NCI-H2196 (cell line): Measurements from ENCODE around the gene CELF4.
"Not testable (repeated sequence)": the region's sequence is repeated elsewhere in the genome, so short reads cannot be mapped to it uniquely, and the experiment has no call there.

ENCODE experiments used
- DNase-seq: peaks from one replicate; lab custom pipeline; 2025; ENCODE audit not compliant: unreplicated experiment; lab: John Stamatoyannopoulos, UW

The CELF4 gene

GRCh38 chr18:37368110-37368954, 197.3 kb downstream of the CELF4 start:
- DNase-seq = no peak

DNA sequence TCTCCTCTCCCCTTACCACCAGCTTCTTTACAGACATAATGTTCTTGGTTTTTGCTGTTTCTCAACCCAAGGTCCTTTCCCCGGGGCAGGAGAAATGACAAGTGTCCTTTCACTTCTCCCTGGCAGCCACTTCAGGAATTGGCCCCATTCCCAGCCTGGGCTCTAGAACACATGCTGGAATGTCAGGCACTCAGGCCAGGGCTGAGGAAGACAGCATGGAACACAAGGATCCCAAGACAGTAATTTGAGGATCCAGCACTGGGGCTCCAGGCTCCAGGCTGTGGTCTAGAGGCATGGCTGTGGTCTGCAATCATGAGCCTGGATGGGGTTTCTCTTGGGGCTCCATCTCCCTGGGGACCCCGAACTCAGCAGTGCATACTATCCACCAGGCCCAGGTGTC, 201.4 kb downstream of the CELF4 start:
- DNase-seq = peak; percentile 12

DNA sequence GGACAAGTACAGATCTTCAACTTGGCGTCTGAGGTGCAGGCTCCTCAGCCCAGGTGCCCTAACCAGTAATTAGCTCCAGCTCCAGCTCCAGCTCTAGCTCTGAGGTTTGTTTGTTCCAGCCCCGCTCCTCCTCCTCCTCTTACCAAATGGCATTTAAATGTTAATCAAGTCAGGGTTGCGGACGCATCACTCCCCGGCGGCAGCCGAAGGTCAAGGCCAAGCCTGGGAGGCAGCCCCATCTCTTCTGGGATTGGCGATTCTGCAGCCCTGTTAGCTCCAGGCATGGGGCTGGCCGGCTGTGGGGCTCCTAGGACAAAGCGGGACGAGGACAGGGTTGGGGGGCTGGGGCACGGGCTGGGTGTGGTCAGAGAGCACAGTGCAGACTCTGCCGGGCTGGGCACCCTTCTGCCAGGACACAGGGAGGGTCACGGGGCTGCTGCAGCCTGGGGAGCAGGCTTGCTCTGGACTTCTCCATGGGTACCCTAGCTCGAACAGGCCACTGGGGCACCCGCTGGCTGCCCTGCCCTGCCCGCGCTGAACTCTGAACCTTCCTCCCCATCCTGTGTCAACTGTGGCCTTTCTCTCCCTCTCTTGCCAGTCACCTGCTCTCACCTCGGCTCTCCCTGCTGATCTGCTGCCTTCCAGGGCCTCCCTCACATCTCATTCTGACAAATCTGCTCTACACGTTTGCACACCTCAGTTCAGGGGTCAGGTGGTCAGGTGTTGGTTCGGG, 203.3 kb downstream of the CELF4 start:
- no peak for DNase-seq

GRCh38 chr18:37361335-37362157, 204.1 kb downstream of the CELF4 start:
- no peak for DNase-seq

- DNase-seq = not testable (repeated sequence)
These were observed 207.5 kb downstream of the CELF4 start for GRCh38 chr18:37358061-37358460.

- DNase-seq = no peak
These were observed 209.8 kb downstream of the CELF4 start for GRCh38 chr18:37355772-37356171.

DNA sequence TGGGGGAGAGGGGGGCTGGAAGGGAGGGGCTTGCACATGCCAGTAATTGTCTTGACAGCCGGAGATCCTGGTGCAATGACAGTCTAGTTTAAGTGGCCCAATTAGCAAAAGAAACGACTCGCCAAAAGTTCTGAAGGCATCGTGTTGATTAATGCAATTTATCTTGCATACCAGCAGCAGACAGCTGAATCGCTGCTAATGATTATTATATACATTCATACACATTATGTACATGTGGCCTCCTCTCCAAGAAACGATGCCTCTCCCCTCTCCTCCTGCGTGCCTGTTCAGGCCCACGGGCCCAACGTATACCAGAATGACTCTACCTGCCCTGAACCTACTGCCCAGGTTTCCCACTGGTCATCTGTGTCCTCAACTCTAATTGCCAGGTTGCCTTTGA, 214.5 kb downstream of the CELF4 start:
- DNase-seq = no peak

DNA sequence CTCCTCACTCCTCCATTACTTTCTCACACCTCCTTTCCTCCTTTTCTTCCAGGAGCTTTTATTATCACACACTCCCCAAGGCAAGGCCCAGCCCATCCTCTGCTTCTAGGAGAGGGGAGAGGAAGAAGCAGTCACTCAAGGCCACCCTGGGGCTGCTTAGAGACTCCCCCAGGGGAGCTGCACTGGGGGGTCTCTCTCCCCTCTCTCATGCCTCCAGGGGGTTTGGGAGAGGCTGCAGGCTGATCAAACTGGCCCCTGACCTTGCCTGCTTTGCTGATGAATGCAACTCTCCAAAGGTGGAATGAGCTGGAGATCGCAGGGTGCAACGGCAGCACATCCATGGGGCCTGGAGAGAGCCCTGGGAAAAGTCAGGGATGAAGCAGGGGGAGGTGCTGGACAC, 216.9 kb downstream of the CELF4 start:
- no peak for DNase-seq

GRCh38 chr18:37346048-37346447, 219.6 kb downstream of the CELF4 start:
- DNase-seq = no peak

DNA sequence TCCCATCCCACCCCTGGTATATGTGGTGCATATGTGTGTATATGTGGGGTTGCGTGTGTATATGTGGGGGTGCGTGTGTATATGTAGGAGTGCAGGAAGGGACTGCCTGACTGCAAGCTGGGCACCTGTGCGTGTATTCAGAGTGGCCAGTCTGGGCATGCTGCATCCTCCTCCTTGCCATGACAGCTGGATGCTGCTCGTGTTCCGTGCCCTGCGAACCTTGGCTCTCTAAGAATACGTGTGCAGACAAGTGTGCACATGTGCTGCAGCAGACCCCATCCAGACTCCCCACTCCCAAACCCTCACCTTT, 222.1 kb downstream of the CELF4 start:
- no peak for DNase-seq

DNA sequence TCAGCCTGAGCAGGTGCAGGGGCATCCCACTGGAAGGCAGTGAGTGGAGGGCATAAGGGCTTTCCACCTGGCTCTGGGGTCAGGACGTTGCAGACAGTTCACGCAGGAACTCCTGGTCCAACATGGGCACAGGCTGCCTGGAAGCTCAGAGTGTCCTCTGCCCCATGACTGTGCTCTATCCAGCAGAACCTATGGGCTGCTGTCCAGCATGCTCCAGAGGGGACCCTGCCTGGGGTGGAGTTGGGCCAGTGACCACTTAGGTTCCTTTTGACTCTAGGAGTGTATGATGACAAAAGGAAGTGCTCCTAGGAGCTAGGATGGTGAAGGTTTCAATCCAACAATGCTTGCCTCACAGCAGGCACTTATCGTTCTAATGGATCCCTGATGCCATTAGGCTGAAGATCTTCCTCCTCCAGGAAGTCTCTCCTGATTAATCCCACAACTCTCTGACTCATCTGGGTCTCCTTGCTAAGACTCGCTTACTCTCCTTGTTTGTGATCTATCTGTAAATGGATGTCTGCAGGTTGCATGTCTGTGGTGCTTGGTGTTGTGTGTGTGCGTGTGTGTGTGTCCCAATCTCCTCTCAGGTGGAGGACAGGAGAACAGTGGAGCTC, 224.0 kb downstream of the CELF4 start:
- no peak for DNase-seq

DNA sequence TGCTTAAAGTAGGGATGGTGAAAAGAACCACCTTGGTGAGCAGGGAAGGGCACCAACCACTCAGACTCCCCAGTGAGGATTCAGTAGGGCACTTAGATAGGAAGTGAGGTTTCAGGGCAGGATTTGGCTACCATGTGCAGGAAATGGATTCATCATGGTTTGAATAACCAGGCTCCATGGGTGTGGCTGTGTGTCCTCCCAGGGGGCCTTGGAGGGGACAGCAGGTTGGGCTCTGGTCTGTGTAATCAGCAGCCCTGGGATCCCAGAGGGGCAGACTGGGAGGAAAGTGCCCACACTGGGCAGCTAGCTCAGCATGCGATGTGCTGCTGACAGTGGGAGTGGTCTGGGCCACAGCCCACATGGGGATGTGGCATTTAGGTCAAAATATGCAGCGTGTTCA, 224.6 kb downstream of the CELF4 start:
- DNase-seq = no peak

DNA sequence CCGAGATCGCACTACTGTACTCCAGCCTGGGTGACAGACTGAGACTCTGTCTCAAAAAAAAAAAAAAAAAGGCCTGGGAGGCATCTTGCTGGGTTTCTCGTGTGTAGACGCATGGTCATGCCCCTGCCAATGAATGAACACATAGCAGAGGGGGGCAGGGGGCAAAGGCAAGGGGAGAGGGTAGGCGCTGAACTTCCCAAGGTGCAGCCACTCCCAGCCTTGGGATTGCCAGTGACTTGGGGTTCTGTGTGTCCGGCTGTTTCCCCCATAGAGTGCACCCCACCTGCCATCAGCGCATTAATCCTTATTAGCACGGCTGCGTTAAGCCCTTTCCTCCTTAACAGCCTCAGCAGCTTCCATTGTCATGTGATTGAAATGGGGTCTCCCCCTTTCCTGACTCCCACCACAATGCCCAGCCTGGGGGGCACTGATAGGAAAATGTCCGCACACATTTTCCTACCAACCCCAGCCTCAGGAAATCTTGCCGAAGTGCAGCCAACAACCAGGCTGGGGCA, 225.8 kb downstream of the CELF4 start:
- DNase-seq = no peak

DNA sequence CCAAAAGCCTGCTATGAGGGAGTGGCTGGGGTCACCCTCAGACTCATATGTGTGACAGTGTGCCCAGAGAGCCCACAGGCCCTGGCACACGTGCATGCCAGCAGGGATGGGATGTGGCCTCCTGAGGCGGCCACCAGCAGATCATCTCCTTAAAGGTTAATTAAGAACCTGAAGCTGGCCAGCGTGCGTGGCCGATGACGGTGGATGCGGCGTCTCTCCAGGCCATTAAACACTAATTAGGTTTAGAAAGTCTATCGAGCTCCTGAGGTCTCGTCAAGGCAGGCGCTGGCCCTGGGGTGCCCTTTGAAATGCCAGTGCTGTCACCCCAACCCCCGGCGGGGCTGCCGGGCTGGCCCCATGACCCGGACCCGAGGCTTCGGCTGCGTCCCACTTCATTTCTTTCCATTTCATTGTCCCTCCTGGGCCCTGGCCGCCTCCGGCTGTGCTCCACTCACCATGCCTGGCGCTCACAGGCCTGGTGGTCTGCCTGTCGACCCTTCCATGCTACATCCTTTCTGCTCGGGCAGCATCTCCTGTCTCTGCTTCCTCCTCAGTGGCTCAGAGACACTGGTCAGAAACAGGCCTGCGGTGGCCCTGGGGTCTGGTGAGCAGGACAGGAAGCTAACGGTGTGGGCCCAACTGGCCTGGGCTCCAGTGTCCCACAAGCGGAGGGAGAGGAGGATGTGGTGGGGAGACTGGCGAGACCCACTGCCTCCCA, 228.9 kb downstream of the CELF4 start:
- DNase-seq = no peak

DNA sequence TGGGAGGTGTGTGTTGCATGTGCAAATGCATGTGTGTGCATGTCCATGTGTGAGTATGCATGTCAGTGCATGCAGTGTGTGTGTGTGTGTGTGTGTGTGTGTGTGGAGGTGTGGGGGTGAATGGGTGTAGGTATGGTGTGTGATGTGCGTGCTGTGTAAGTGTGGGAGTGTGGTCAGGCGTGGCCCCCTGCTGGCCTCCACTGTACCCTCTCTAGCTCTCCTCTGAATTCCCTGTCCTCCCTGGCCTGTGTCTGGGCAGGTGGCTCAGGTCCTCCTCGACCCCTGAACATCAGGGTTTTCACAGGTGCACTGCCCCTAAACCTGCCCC, 230.2 kb downstream of the CELF4 start:
- DNase-seq = no peak

GRCh38 chr18:37334631-37335408, 230.8 kb downstream of the CELF4 start:
- no peak for DNase-seq

DNA sequence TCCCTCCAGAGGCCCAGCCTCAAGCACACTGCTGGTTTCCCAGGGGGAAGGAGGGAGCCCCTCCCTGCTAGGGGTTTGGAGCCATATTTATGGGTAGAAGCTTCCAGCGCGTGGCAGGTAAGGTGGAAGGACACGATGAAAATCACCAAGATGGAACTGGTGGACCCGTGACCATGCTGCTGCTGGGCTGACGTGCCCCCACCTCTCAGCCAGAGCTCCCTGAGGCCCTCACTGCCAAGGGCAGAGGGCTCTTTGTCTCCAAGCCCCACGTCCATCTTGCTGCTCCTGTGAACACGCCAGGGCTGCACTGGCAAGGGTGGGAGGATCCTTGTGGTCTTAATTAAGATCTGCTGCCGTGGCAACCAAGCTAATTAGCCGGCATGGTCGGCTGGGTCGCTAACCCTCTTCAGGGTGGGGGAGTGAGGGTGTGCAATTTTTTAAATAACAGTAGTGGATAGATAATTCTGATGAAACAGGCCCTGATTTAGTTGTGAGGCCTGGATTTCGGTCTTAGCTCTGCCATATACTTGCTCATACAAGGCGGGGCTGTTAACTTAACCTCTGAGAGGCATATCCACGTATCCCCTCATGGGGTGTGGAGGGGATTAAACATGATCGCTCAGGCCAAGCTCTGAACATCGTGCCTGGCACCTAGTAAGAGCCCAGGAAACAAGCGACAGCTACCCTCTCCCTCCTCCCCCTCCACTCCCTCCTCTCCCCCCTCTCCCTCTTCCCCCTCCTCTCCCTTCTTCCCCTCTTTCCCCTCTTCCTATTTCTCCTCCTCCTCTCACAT, 232.8 kb downstream of the CELF4 start:
- no peak for DNase-seq

DNA sequence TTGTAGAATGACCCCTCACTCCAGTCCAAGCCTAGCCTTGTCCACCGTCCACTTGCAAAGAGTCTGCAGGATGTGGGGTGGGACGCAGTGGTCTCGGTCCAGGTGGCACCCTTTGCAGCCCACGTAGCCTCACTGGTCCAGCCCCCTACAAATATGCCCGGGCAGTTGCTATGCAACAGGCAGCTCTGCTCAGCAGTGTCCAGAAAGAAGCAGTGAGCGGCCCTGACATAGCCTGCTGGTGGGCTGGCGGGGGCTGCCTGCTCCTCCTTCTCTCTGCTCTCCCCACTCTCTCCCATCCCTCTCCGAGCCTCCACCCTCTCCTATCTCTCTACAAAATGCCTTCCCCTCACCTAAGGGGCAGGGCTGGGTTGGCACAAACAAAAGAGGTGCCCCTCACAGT, 233.4 kb downstream of the CELF4 start:
- no peak for DNase-seq

- DNase-seq = no peak
These were observed 235.4 kb downstream of the CELF4 start for GRCh38 chr18:37330173-37330572.
